Stomach (tissue), 4 donors: ENCODE data around the gene SMIM22.

Source experiments
- EP300 ChIP-seq: sonication (generic); formaldehyde crosslinking; IDR thresholded peaks from one replicate; pipeline ENCODE4 v1.6.1; 2017; ENCODE audit warnings: antibody characterized with exemption
- POLR2A ChIP-seq, 4 donors: fragments of 450-650 bp; IDR thresholded peaks; one replicate each; pipeline ENCODE4 v1.6.1; 2016; ENCODE audit warnings: antibody characterized with exemption in 4 of 4, control low read depth in 2 of 4, mild to moderate bottlenecking in 1 of 4, moderate library complexity in 1 of 4
- POLR2AphosphoS5 ChIP-seq, 3 donors: sonication (generic); formaldehyde crosslinking; IDR thresholded peaks; one replicate each; pipeline ENCODE4 v1.6.1; 2016; ENCODE audit warnings: antibody characterized with exemption in 3 of 3
- TF ChIP-seq, protein P1 (sequence below), 7 experiments: fragments of 450-650 bp in 4 of 7; fragments of 200-600 bp in 3 of 7; sonication (generic) in 3 of 7; IDR thresholded peaks; one replicate each; pipeline ENCODE4 v1.5.1; 2016 to 2019; ENCODE audit warnings: antibody characterized with exemption in 7 of 7, control low read depth in 2 of 7, mild to moderate bottlenecking in 1 of 7

DNA sequence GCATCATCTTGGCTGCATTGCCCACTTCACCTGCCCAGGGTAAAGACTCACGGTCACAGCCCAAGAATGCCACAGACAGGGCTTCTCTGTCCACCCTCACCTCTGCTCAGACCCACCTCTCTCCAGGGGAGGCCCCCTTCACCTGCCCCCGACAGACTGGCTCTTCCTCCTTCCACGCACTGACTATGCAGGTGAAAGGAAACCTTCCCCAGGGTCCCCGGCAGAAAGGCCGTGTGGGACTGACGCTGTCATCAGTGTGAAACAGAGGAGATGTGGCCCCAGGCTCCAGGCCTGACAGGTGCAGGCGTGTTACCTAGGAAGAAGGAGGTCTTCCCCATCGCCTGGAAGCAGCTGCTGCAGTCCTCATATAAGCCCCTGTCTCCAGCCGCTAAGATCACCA is 16.6 kb downstream of the SMIM22 start:
- TF ChIP-seq, protein P1, sequence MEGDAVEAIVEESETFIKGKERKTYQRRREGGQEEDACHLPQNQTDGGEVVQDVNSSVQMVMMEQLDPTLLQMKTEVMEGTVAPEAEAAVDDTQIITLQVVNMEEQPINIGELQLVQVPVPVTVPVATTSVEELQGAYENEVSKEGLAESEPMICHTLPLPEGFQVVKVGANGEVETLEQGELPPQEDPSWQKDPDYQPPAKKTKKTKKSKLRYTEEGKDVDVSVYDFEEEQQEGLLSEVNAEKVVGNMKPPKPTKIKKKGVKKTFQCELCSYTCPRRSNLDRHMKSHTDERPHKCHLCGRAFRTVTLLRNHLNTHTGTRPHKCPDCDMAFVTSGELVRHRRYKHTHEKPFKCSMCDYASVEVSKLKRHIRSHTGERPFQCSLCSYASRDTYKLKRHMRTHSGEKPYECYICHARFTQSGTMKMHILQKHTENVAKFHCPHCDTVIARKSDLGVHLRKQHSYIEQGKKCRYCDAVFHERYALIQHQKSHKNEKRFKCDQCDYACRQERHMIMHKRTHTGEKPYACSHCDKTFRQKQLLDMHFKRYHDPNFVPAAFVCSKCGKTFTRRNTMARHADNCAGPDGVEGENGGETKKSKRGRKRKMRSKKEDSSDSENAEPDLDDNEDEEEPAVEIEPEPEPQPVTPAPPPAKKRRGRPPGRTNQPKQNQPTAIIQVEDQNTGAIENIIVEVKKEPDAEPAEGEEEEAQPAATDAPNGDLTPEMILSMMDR (IDR thresholded peaks at IDR 0.05), result no peak
- TF ChIP-seq POLR2AphosphoS5 (IDR thresholded peaks at IDR 0.05) (no peak), POLR2A (IDR thresholded peaks at IDR 0.05) (no peak), EP300 (no peak)
